Measurements from ENCODE around the gene EPC2.

EPC2 gene

DNA sequence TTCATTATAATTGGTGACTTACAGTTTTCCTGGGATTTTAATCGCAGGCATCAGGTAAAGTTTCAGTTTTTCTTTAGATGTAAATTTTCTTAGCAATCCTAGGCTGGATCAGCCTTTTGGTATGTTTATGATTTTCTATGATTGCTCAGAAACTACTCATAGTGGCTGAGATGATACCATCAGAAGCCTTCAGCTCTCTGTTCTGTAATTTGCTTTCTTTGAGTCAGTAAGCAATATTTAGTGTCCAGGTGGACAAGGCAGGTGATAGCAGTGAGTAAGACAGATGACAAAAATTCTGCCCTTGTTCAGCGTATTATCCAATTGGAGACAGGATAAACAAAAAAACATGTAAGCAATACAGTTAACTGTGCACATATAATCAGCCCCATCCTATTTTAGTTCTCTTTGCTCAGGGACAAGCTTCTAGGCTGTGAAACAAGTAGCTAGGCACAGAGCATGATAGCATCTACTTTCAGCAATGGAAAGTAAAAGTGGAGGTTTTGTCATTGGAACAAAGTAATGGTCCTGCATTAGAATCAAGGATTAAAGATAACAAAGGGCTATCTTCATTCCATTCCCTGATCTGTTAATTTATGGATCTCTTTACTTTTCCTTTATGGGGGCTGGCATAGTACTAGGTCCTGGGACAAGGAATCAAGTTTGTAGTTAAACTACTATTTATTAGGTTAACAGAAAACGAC lies 100.8 kb downstream of the EPC2 start:
- Histone ChIP-seq H3K4me3 (no peak overlapping the region), H3K27ac (no peak overlapping the region)
- TF ChIP-seq, protein P1, sequence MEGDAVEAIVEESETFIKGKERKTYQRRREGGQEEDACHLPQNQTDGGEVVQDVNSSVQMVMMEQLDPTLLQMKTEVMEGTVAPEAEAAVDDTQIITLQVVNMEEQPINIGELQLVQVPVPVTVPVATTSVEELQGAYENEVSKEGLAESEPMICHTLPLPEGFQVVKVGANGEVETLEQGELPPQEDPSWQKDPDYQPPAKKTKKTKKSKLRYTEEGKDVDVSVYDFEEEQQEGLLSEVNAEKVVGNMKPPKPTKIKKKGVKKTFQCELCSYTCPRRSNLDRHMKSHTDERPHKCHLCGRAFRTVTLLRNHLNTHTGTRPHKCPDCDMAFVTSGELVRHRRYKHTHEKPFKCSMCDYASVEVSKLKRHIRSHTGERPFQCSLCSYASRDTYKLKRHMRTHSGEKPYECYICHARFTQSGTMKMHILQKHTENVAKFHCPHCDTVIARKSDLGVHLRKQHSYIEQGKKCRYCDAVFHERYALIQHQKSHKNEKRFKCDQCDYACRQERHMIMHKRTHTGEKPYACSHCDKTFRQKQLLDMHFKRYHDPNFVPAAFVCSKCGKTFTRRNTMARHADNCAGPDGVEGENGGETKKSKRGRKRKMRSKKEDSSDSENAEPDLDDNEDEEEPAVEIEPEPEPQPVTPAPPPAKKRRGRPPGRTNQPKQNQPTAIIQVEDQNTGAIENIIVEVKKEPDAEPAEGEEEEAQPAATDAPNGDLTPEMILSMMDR (IDR thresholded peaks at IDR 0.05), result no peak
- DNase-seq (ENCODE audit: low spot score), result no peak

DNA sequence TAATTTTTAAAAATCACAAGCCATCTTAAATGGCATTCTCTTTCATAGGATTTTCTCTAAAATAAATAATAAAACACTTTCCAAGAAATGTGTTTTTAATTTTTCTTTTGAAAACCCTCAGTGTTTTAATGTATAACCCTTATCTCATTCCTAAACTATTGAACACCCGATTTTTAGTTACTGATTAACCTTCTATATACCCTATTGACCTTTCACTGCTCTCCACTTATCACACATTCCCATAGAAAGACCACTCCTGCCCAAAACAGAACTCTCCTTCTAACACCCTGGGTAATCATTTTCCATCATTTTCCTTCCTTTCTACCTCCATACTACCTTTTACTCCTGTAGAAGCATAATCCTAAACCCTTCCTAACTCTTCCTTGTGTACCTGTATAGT lies 102.4 kb downstream of the EPC2 start:
- no peak for DNase-seq (ENCODE audit: low spot score)
- TF ChIP-seq, protein P1 (IDR thresholded peaks at IDR 0.05), result no peak
- H3K27ac ChIP-seq, result no peak overlapping the region
- H3K4me3 ChIP-seq, result no peak overlapping the region

DNA sequence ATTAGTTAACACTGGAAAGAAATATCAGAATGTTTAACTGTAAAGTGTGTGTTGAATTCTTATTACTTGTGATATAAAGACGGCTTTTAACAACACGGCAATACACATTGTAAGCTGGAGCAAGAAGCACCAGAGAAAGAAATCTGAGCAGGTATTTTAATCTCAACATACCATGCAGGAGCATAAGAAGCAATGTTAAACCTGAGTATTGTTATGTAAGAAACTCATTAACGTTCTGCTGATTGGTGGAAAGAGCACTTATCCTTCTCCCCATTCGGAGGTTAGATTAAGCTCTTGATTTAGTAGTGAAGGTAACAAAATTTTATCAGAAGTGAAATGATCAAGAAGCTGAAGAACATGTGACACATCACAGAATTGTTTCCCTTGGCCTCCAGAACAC lies 107.4 kb downstream of the EPC2 start:
- no peak overlapping the region for H3K4me3 ChIP-seq
- no peak overlapping the region for H3K27ac ChIP-seq
- no peak for DNase-seq (ENCODE audit: low spot score)
- TF ChIP-seq, protein P1 (IDR thresholded peaks at IDR 0.05), result no peak

DNA sequence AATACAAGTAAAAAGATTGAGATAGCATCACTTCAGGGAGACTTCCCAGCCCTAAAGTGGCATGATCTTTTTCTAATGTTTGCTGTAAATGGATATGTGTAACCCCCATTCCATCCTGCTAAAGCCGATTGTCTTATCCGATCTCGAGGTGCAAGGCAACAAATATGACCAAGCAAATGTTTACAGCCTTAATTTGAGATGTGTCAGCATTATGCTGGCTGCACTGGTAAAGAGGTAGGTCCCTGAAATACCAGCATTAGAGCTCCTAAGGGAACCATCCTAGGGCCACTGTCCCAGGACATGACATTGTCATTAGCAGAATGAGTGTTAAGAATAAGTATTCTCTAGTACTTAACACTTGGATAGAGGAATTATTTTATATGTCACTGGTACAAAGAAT lies 108.4 kb downstream of the EPC2 start:
- TF ChIP-seq, protein P1 (IDR thresholded peaks at IDR 0.05), result no peak
- Histone ChIP-seq H3K27ac (no peak overlapping the region), H3K4me3 (no peak overlapping the region)
- no peak for DNase-seq (ENCODE audit: low spot score)

DNA sequence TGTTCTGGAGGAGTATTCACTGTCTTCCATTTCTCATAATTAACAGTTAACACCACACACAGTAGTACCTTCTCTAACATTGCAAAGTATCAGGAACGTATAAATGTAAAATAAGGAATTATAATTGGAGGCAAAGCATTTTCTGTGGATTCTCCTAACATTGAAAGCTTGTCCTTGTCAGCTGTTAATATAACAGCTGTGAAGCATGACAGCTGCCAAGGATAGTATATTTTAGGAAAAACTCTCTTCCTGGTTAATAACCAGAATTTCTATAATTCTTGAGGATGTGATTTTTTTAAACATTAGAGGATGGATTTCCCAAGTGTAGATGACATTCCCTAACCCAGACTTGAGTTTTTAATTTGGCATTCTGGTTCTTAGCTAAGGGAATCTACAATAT lies 110.3 kb downstream of the EPC2 start:
- H3K4me3 ChIP-seq, result no peak overlapping the region
- no peak overlapping the region for H3K27ac ChIP-seq
- TF ChIP-seq, protein P1 (IDR thresholded peaks at IDR 0.05), result no peak
- no peak for DNase-seq (ENCODE audit: low spot score)

DNA sequence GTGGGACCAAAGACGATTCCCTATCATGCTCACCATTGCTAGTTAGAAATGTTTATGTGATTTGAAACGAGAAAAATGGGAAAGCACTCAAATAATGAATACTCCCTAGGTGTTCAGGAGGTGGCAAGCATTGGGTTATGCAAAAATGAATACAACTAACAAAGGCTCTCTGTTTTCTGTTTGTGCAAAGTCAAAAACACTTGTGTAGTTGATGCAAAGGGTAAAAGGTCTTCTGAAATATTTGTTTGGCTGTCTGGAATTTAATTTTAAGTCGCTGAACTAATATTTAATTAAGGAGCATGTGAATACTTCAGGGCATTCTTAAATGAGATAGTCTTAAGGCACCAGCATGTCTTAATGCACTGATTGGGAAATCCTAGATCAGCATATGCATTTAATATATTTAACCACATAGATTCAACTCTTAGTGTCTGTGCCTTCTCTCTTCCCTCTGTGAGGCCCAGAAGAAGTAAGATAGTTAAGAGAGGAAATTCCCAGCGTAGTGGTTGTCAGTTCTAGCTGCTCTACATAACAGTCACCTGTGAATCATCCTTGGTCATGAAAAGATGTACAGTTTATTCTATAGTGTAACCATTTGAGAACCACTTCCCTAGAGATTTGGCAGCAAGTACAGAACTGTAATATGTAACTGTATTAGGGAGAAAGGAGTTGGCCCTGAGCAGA lies 111.9 kb downstream of the EPC2 start:
- H3K4me3 ChIP-seq, result no peak overlapping the region
- no peak overlapping the region for H3K27ac ChIP-seq
- DNase-seq (ENCODE audit: low spot score), result no peak
- TF ChIP-seq, protein P1 (IDR thresholded peaks at IDR 0.05), result no peak

DNA sequence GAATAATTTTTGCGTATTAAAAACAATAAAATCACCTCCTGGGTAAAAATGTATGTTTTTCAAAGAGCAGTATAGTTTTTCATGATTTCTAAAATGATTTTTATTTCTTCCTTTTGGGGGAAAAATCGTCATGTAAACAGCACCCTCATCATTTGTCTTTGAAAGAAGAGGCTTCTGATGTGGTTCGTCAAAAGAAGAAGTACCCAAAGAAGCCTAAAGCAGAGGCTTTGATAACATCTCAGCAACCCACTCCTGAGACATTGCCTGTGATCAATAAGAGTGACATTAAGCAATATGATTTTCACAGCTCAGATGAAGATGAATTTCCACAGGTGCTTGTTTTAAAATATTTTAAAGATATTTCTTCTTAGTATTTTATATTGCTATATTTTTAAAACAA lies 120.3 kb downstream of the EPC2 start:
- Histone ChIP-seq H3K4me3 (no peak overlapping the region), H3K27ac (no peak overlapping the region)
- TF ChIP-seq, protein P1 (IDR thresholded peaks at IDR 0.05), result no peak
- no peak for DNase-seq (ENCODE audit: low spot score)

All from coronary artery (tissue), 2 donors.